HEK293 (cell line): ENCODE measurements around the gene MAU2.

Source experiments
- CTCF ChIA-PET: fragments of 350-600 bp; formaldehyde crosslinking; extraction: SDS; loops from one replicate; lab custom pipeline; 2021; ENCODE audit warnings: antibody characterized with exemption; lab: Yijun Ruan, JAX
- POLR2A ChIA-PET: fragments of 300-600 bp; formaldehyde crosslinking; extraction: SDS; loops from one replicate; lab custom pipeline; 2020; ENCODE audit warnings: antibody characterized with exemption, inconsistent platforms; lab: Yijun Ruan, JAX
- H3K27ac ChIP-seq: fragments of 200-500 bp; sonication (Bioruptor generic); 2 replicates; pipeline ENCODE4 v1.5.1; 2014; ENCODE audit warnings: low read depth, low read length, control low read depth, inconsistent platforms; ENCODE audit errors: extremely low read depth
- H3K36me3 ChIP-seq, 2 experiments: fragments of 200-500 bp in 1 of 2; sonication (Bioruptor generic) in 1 of 2; 1 replicate in 1 of 2; 2 replicates in 1 of 2; pipeline ENCODE4 v1.5.1; 2014 to 2017; ENCODE audit warnings: inconsistent platforms in 2 of 2, low read length in 2 of 2; ENCODE audit not compliant: control insufficient read depth in 2 of 2, insufficient read depth in 1 of 2
- H3K4me1 ChIP-seq: fragments of 200-500 bp; sonication (Bioruptor generic); 2 replicates; pipeline ENCODE4 v1.5.1; 2014; ENCODE audit warnings: mild to moderate bottlenecking, low read length, inconsistent platforms; ENCODE audit not compliant: control insufficient read depth, insufficient read depth
- H3K4me3 ChIP-seq: 2 replicates; pipeline ENCODE4 v1.5.1; 2011; ENCODE audit warnings: low read depth, mild to moderate bottlenecking, control low read depth, low read length, moderate library complexity
- H3K9me3 ChIP-seq: fragments of 200-500 bp; sonication (Bioruptor generic); 2 replicates; pipeline ENCODE4 v1.5.1; 2014; ENCODE audit warnings: low read depth, low read length, inconsistent platforms; ENCODE audit not compliant: control insufficient read depth, insufficient read depth
- KLF8 ChIP-seq: fragments of 450-650 bp; formaldehyde crosslinking; IDR thresholded peaks from 2 replicates; pipeline ENCODE4 v1.5.1; 2016; ENCODE audit warnings: missing biosample characterization, missing genetic modification characterization
- KLF9 ChIP-seq: fragments of 450-650 bp; formaldehyde crosslinking; IDR thresholded peaks from 2 replicates; pipeline ENCODE4 v1.5.1; 2016; ENCODE audit warnings: missing biosample characterization, missing genetic modification characterization, low read depth
- MZF1 ChIP-seq: fragments of 450-650 bp; formaldehyde crosslinking; IDR thresholded peaks from 2 replicates; pipeline ENCODE4 v1.5.1; 2017; ENCODE audit warnings: missing biosample characterization, missing genetic modification characterization, borderline replicate concordance
- PRDM2 ChIP-seq: fragments of 450-650 bp; formaldehyde crosslinking; IDR thresholded peaks from 2 replicates; pipeline ENCODE4 v1.5.1; 2016; ENCODE audit warnings: missing biosample characterization, missing genetic modification characterization, borderline replicate concordance
- REPIN1 ChIP-seq: fragments of 450-650 bp; formaldehyde crosslinking; IDR thresholded peaks from 2 replicates; pipeline ENCODE4 v1.5.1; 2017; ENCODE audit warnings: missing biosample characterization, missing genetic modification characterization, low read depth
- ZBTB49 ChIP-seq: fragments of 450-650 bp; formaldehyde crosslinking; IDR thresholded peaks from 2 replicates; pipeline ENCODE4 v1.5.1; 2016; ENCODE audit warnings: missing biosample characterization, missing genetic modification characterization, low read depth
- ZNF19 ChIP-seq: fragments of 450-650 bp; formaldehyde crosslinking; IDR thresholded peaks from 2 replicates; pipeline ENCODE4; 2016; ENCODE audit warnings: missing biosample characterization, missing genetic modification characterization, low read depth
- ZNF223 ChIP-seq: fragments of 450-650 bp; formaldehyde crosslinking; IDR thresholded peaks from 2 replicates; pipeline ENCODE4 v1.5.1; 2016; ENCODE audit warnings: missing biosample characterization, missing genetic modification characterization
- ZNF449 ChIP-seq: fragments of 450-650 bp; formaldehyde crosslinking; IDR thresholded peaks from 2 replicates; pipeline ENCODE4 v1.5.1; 2017; ENCODE audit warnings: missing biosample characterization, mild to moderate bottlenecking, missing genetic modification characterization, moderate library complexity
- ZNF555 ChIP-seq: fragments of 450-650 bp; formaldehyde crosslinking; conservative IDR thresholded peaks from 2 replicates; pipeline ENCODE4 v1.5.1; 2017; ENCODE audit warnings: missing biosample characterization, mild to moderate bottlenecking, missing genetic modification characterization, inconsistent platforms
- ZNF558 ChIP-seq: fragments of 450-650 bp; formaldehyde crosslinking; IDR thresholded peaks from 2 replicates; pipeline ENCODE4 v1.5.1; 2016; ENCODE audit warnings: missing biosample characterization, missing genetic modification characterization
- ZNF585B ChIP-seq: fragments of 450-650 bp; formaldehyde crosslinking; IDR thresholded peaks from 2 replicates; pipeline ENCODE4 v1.5.1; 2016; ENCODE audit warnings: missing biosample characterization, missing genetic modification characterization
- ZNF610 ChIP-seq: fragments of 450-650 bp; formaldehyde crosslinking; IDR thresholded peaks from 2 replicates; pipeline ENCODE4 v1.5.1; 2016; ENCODE audit warnings: missing biosample characterization, missing genetic modification characterization, borderline replicate concordance
- ZNF776 ChIP-seq: fragments of 450-650 bp; formaldehyde crosslinking; IDR thresholded peaks from 2 replicates; pipeline ENCODE4 v1.5.0; 2017; ENCODE audit warnings: missing biosample characterization, missing genetic modification characterization, borderline replicate concordance

MAU2 gene

GRCh38 chr19:19335408-19336158 lies 15.0 kb downstream of the MAU2 start (continued):
- TF ChIP-seq ZNF449, result no peak
- no peak for TF ChIP-seq ZNF610 (tag by site-specific recombination)
- TF ChIP-seq ZNF776, result no peak
- no peak for TF ChIP-seq KLF9
- TF ChIP-seq PRDM2 (tag by site-specific recombination), result no peak

GRCh38 chr19:19336597-19336996 lies 16.0 kb downstream of the MAU2 start:
- Histone ChIP-seq H3K36me3 (peaks cover 10 to 85% of the 10 kb centered on the region in 2 experiments), H3K4me1 (no peaks in the 10 kb centered on the region), H3K4me3 (no peak overlapping the region), H3K27ac (no peak overlapping the region), H3K9me3 (no peaks in the 10 kb centered on the region)
- CTCF ChIA-PET, result interaction anchor here (0.6 kb wide), 1 partner anchor 111 kb away, joined by 3 read pairs; no protein-coding TSS in a partner anchor
- no peak for TF ChIP-seq ZNF558 (tag by site-specific recombination)
- TF ChIP-seq PRDM2 (tag by site-specific recombination), result no peak
- no peak for TF ChIP-seq ZNF223 (tag by site-specific recombination)
- no peak for TF ChIP-seq MZF1 (tag by site-specific recombination)
- TF ChIP-seq ZNF555 (tag by site-specific recombination), result no peak
- TF ChIP-seq REPIN1 (tag by site-specific recombination), result no peak
- no peak for TF ChIP-seq ZNF19 (tag by site-specific recombination)
- TF ChIP-seq ZBTB49 (tag by site-specific recombination), result no peak
- TF ChIP-seq KLF9, result no peak
- no peak for TF ChIP-seq KLF8 (tag by site-specific recombination)
- TF ChIP-seq ZNF585B (tag by site-specific recombination), result no peak
- POLR2A ChIA-PET, result no interaction called here
